Large intestine (tissue), 3 donors: ENCODE results near the gene STON2. TPM values are rescaled to one million over a fixed set of nuclear protein-coding genes. Genes with fewer than 3 reads are reported as not detected.

Experiments
- DNase-seq, 2 donors: peaks; one replicate each; pipeline versions ENCODE4 v3.0.0 to v3.0.0-alpha.2; 2013
- H3K27ac ChIP-seq: one replicate; pipeline ENCODE4 v1.5.1; 2013; ENCODE audit warnings: low read length
- H3K27me3 ChIP-seq: 2 replicates; pipeline ENCODE4 v1.6.1; 2013; ENCODE audit warnings: low read length; ENCODE audit not compliant: control insufficient read depth, insufficient read depth
- H3K36me3 ChIP-seq: 2 replicates; pipeline ENCODE4 v1.6.1; 2013; ENCODE audit warnings: low read length; ENCODE audit not compliant: control insufficient read depth, insufficient read depth
- H3K4me1 ChIP-seq: one replicate; pipeline ENCODE4 v1.6.1; 2013; ENCODE audit warnings: low read length; ENCODE audit not compliant: control insufficient read depth, insufficient read depth
- H3K4me3 ChIP-seq: one replicate; pipeline ENCODE4 v1.5.1; 2013; ENCODE audit warnings: low read length
- H3K9me3 ChIP-seq: one replicate; pipeline ENCODE4 v1.6.1; 2013; ENCODE audit warnings: mild to moderate bottlenecking, low read depth, low read length, moderate library complexity; ENCODE audit not compliant: control insufficient read depth
- WGBS: methylation state at CpG from one replicate; pipeline ENCODE4 v1.1.5; 2013; ENCODE audit warnings: low lambda C conversion rate; ENCODE audit not compliant: insufficient coverage; 5-methylcytosine and 5-hydroxymethylcytosine counted together
- polyA plus RNA-seq: library from polyadenylated mRNA; unstranded; fragments of 120-200 nt; gene quantifications from one replicate; pipeline ENCODE4 v1.2.1, GENCODE V29; 2013

The STON2 gene
- polyA plus RNA-seq, 1 donor = 14.6 TPM

DNA sequence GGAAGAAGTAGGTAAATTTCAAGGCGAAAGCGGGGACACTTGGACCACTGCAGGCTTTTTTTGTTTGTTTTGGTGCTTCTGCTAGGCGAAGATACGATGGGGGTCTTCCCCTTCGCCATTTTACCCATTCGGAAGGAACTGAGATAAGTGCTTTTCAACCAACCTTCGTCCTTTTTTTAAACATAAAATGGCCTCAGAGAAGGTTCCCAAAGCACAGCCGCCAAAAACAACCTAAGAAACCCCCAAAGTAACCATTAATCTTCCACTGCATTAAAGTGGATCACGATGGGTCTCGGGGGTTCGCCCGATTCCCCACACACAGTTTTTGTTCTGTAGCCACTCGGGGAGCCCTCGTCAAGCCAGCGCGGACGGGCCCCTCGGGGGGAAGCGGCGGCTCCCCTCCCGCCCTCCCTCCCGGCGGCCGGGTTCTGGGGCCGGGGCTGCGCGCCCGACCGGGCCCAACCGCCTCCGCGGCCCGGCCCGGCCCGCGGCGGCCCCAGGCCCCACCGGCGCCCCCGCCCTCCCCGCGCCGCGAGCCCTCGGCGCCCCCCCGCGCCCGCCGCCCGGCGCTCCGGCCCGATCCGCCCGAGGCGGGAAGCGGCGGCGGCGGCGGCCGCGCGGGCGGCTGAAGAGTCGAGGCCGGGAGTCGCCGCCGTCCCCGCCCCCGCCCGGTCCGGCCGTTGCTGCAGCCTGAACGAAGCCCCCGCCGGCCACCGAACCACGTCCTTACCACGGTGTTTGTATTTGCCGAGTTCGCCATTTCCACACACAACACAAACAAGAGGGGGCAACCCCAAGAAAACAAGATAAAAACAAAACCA lies 180.2 kb downstream of the STON2 start:
- WGBS = 0% methylated on average over 1 of the region's 84 CpGs
- H3K4me3 ChIP-seq = peak overlapping the region; percentile 89
- peak in 1 of 2 donors; percentile 70 for DNase-seq
- H3K36me3 ChIP-seq = peaks cover 8% of the 10 kb centered on the region
- H3K4me1 ChIP-seq = peaks cover 10% of the 10 kb centered on the region
- H3K9me3 ChIP-seq = no peaks in the 10 kb centered on the region
- H3K27me3 ChIP-seq = no peaks in the 10 kb centered on the region
- H3K27ac ChIP-seq = peak overlapping the region; percentile 98

DNA sequence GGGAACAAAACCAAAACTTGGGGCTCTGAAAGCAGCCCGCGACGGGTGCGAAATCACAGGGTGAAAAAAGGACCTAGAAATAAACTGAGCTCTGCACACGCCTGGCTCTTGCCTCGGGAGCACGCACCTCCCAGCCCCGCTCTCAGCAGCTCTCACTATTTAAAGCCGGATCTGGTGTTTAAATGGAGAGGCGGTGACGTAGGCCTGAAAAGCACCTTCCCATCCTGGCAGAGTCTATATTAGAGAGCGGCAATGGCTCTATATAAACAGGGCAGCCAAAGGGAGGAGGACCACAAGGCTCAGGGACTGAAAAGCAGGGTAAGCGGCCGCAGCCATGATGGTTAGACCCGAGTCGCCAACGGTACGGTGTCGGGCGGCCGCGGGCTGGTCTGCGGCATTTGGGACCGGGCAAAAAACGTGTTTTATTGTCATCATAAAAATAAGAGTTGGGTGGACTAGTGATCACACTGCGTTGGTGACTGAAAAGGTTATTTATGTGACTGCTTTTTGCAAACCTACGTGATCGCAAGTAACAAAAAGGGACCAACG lies 180.8 kb downstream of the STON2 start:
- peaks cover 8% of the 10 kb centered on the region for H3K36me3 ChIP-seq
- peak overlapping the region; percentile 96 for H3K27ac ChIP-seq
- no peaks in the 10 kb centered on the region for H3K27me3 ChIP-seq
- peaks cover 10% of the 10 kb centered on the region for H3K4me1 ChIP-seq
- H3K4me3 ChIP-seq = peak overlapping the region; percentile 84
- WGBS = 1% methylated on average over 9 of the region's 29 CpGs
- peak; percentile 94 to 96 for DNase-seq
- H3K9me3 ChIP-seq = no peaks in the 10 kb centered on the region

DNA sequence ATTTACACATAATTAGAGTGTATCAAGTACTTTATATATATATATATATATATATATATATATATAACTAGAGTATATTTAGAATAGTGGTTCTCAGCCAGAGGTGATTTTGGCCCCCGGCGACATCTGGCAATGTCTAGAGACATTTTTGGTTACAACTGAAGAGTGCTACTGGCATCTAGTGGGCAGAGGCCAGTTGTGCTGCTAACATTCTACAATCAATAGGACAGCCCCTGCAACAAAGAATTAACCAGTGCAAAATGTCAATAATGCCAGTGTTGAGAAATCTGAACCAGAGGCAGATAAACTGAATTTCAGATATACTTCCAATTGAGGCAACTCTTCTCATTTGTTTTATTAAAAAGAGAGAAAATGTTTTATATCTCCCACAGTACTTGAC lies 188.3 kb downstream of the STON2 start:
- Histone ChIP-seq H3K27me3 (no peaks in the 10 kb centered on the region), H3K36me3 (peaks cover 39% of the 10 kb centered on the region), H3K4me3 (no peak overlapping the region), H3K9me3 (no peaks in the 10 kb centered on the region), H3K27ac (no peak overlapping the region), H3K4me1 (no peaks in the 10 kb centered on the region)
- DNase-seq = no peak
- WGBS = no CpG with 5 or more reads among the region's 2 CpGs

Other genes starting within 250 kb of the STON2 start
- 20.7 TPM for gene GTF2A1, start 179.4 kb downstream of the STON2 start, polyA plus RNA-seq
- 56.1 TPM for gene SEL1L, start 133.5 kb upstream of the STON2 start, polyA plus RNA-seq